ENCODE results near the gene SLC25A21.

- TF ChIP-seq EZH2 (IDR thresholded peaks at IDR 0.05; ENCODE audit: low read length, missing control alignments) = no peak
- TF ChIP-seq, protein P1, sequence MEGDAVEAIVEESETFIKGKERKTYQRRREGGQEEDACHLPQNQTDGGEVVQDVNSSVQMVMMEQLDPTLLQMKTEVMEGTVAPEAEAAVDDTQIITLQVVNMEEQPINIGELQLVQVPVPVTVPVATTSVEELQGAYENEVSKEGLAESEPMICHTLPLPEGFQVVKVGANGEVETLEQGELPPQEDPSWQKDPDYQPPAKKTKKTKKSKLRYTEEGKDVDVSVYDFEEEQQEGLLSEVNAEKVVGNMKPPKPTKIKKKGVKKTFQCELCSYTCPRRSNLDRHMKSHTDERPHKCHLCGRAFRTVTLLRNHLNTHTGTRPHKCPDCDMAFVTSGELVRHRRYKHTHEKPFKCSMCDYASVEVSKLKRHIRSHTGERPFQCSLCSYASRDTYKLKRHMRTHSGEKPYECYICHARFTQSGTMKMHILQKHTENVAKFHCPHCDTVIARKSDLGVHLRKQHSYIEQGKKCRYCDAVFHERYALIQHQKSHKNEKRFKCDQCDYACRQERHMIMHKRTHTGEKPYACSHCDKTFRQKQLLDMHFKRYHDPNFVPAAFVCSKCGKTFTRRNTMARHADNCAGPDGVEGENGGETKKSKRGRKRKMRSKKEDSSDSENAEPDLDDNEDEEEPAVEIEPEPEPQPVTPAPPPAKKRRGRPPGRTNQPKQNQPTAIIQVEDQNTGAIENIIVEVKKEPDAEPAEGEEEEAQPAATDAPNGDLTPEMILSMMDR (conservative IDR thresholded peaks at IDR 0.05 in 1 of 2, IDR thresholded peaks at IDR 0.05 in 1 of 2; ENCODE audit: low read depth in 1 of 2, low read length in 2 of 2) = no peak
Measured at GRCh38 chr14:36955376-36955775, 217.0 kb downstream of the SLC25A21 start.
